H1 (cell line): ENCODE results near the gene ARHGEF2. TPM values are rescaled to one million over a fixed set of nuclear protein-coding genes. Genes with fewer than 3 reads are reported as not detected.

ENCODE experiments used
- CTCF ChIA-PET: fragments of 300-600 bp; sonication (Branson Sonifier 250); formaldehyde crosslinking; loops from one replicate; lab custom pipeline; 2021; ENCODE audit not compliant: partially characterized antibody; lab: Charles Lee
- POLR2A ChIA-PET: fragments of 300-600 bp; sonication (Branson Sonifier 250); formaldehyde crosslinking; loops from one replicate; lab custom pipeline; 2021; ENCODE audit warnings: inconsistent platforms; ENCODE audit not compliant: partially characterized antibody; lab: Charles Lee
- DNase-seq, 2 experiments: peaks; one replicate each; pipeline versions ENCODE4 v3.0.0 to v3.0.0-alpha.2; 2010 to 2022; ENCODE audit warnings: low spot score in 2 of 2, low read depth in 1 of 2, mixed read lengths in 1 of 2
- FAIRE-seq: peaks from 2 replicates; lab custom pipeline; 2011; peaks lifted over from hg19 to GRCh38; lab: Jason Lieb, UNC
- H2AFZ ChIP-seq: 2 replicates; pipeline ENCODE4 v1.8.1; 2012; ENCODE audit warnings: low read length, inconsistent platforms
- H2AK5ac ChIP-seq: 2 replicates; pipeline ENCODE4 v1.6.1; 2013; ENCODE audit warnings: low read depth, low read length
- H2BK120ac ChIP-seq: replicated peaks from 2 replicates; pipeline ENCODE3; 2013; ENCODE audit warnings: low read depth, low read length, inconsistent platforms
- H2BK12ac ChIP-seq: 2 replicates; pipeline ENCODE4 v1.6.1; 2013; ENCODE audit warnings: low read depth, low read length
- H2BK15ac ChIP-seq: 2 replicates; pipeline ENCODE4 v1.6.1; 2013; ENCODE audit warnings: low read length
- H2BK20ac ChIP-seq: 2 replicates; pipeline ENCODE4 v1.6.1; 2013; ENCODE audit warnings: low read length
- H2BK5ac ChIP-seq: 2 replicates; pipeline ENCODE4 v1.6.1; 2013; ENCODE audit warnings: low read depth, low read length
- H3K14ac ChIP-seq: 2 replicates; pipeline ENCODE4 v1.6.1; 2013; ENCODE audit warnings: inconsistent platforms; ENCODE audit not compliant: insufficient read length
- H3K18ac ChIP-seq: 2 replicates; pipeline ENCODE4 v1.6.1; 2013; ENCODE audit warnings: low read length; ENCODE audit errors: extremely low read depth
- H3K23ac ChIP-seq: 2 replicates; pipeline ENCODE4 v1.6.1; 2013; ENCODE audit warnings: inconsistent platforms; ENCODE audit not compliant: insufficient read length
- H3K23me2 ChIP-seq: 2 replicates; pipeline ENCODE4 v1.6.1; 2013; ENCODE audit warnings: low read depth, low read length
- H3K27ac ChIP-seq: 2 replicates; pipeline ENCODE4 v1.6.1; 2011; ENCODE audit warnings: low read depth, low read length, inconsistent platforms
- H3K27me3 ChIP-seq, 4 experiments: replicated peaks in 1 of 4; 1 replicate in 1 of 4; 2 replicates in 3 of 4; pipeline versions ENCODE4 v1.6.1 to v1.8.1; 2011 to 2013; ENCODE audit warnings: low read length in 3 of 4, mild to moderate bottlenecking in 3 of 4, inconsistent platforms in 2 of 4, mixed read lengths in 2 of 4, moderate library complexity in 1 of 4; ENCODE audit not compliant: control insufficient read depth in 3 of 4, insufficient read depth in 3 of 4; ENCODE audit errors: extremely low read depth in 1 of 4
- H3K36me3 ChIP-seq, 4 experiments: 2 replicates each; pipeline versions ENCODE4 v1.6.1 to v1.8.1; 2011 to 2013; ENCODE audit warnings: mild to moderate bottlenecking in 4 of 4, low read length in 3 of 4, moderate library complexity in 2 of 4, control low read depth in 1 of 4, inconsistent platforms in 1 of 4; ENCODE audit not compliant: insufficient read depth in 4 of 4, control insufficient read depth in 2 of 4
- H3K4ac ChIP-seq: replicated peaks from 2 replicates; pipeline ENCODE3; 2013; ENCODE audit warnings: low read length, low read depth, mixed read lengths, inconsistent platforms; ENCODE audit not compliant: insufficient read length
- H3K4me1 ChIP-seq, 4 experiments: replicated peaks in 1 of 4; 1 replicate in 1 of 4; 2 replicates in 3 of 4; pipeline versions ENCODE4 v1.6.1 to v1.8.1; 2011 to 2013; ENCODE audit warnings: low read length in 3 of 4, inconsistent platforms in 2 of 4, mixed read lengths in 1 of 4; ENCODE audit not compliant: insufficient read depth in 4 of 4, control insufficient read depth in 3 of 4
- H3K4me2 ChIP-seq, 2 experiments: 2 replicates each; pipeline versions ENCODE4 v1.6.1 to v1.8.1; 2011 to 2013; ENCODE audit warnings: low read depth in 2 of 2, low read length in 2 of 2, control low read depth in 1 of 2, inconsistent platforms in 1 of 2, mild to moderate bottlenecking in 1 of 2; ENCODE audit not compliant: insufficient read depth in 1 of 2
- H3K4me3 ChIP-seq, 4 experiments: fragments of 200-600, 300-600 bp in 1 of 4; sonication (generic), shearing (Covaris generic), sonication (Bioruptor Twin) in 1 of 4; 2 replicates each; pipeline versions ENCODE4 v1.5.1 to v1.8.1; 2011 to 2016; ENCODE audit warnings: low read length in 4 of 4, low read depth in 3 of 4, control low read depth in 2 of 4, inconsistent platforms in 2 of 4, mild to moderate bottlenecking in 2 of 4, mixed read lengths in 1 of 4, moderate library complexity in 1 of 4; ENCODE audit not compliant: insufficient read depth in 2 of 4; ENCODE audit errors: extremely low read depth in 1 of 4
- H3K56ac ChIP-seq: replicated peaks from 2 replicates; pipeline ENCODE3; 2013; ENCODE audit warnings: low read depth, mild to moderate bottlenecking, mixed read lengths, low read length, inconsistent platforms; ENCODE audit not compliant: insufficient read length
- H3K79me1 ChIP-seq: 2 replicates; pipeline ENCODE4 v1.6.1; 2013; ENCODE audit warnings: low read depth, low read length, control low read depth
- H3K79me2 ChIP-seq, 2 experiments: 2 replicates each; pipeline versions ENCODE4 v1.6.1 to v1.8.1; 2012 to 2013; ENCODE audit warnings: low read length in 2 of 2, mild to moderate bottlenecking in 2 of 2, inconsistent platforms in 1 of 2; ENCODE audit not compliant: insufficient read depth in 2 of 2, control insufficient read depth in 1 of 2
- H3K9ac ChIP-seq, 4 experiments: replicated peaks in 1 of 4; 1 replicate in 1 of 4; 2 replicates in 3 of 4; pipeline versions ENCODE4 v1.6.1 to v1.8.1; 2011 to 2013; ENCODE audit warnings: low read depth in 3 of 4, low read length in 3 of 4, control low read depth in 2 of 4, mild to moderate bottlenecking in 2 of 4, moderate library complexity in 2 of 4, inconsistent platforms in 1 of 4; ENCODE audit errors: extremely low read depth in 1 of 4
- H3K9me3 ChIP-seq, 2 experiments: 2 replicates each; pipeline versions ENCODE4 v1.6.1 to v1.8.1; 2012 to 2013; ENCODE audit warnings: mild to moderate bottlenecking in 2 of 2, moderate library complexity in 2 of 2, control low read depth in 1 of 2, inconsistent platforms in 1 of 2, low read depth in 1 of 2, low read length in 1 of 2, mixed read lengths in 1 of 2; ENCODE audit not compliant: insufficient read depth in 2 of 2
- H4K20me1 ChIP-seq, 2 experiments: replicated peaks in 1 of 2; 2 replicates each; pipeline versions ENCODE3 to v1.8.1; 2011 to 2013; ENCODE audit warnings: inconsistent platforms in 2 of 2, low read length in 2 of 2, mild to moderate bottlenecking in 1 of 2; ENCODE audit not compliant: insufficient read depth in 2 of 2, control insufficient read depth in 1 of 2
- H4K5ac ChIP-seq: 2 replicates; pipeline ENCODE4 v1.6.1; 2013; ENCODE audit warnings: low read length, low read depth, mixed read lengths, inconsistent platforms; ENCODE audit not compliant: insufficient read length
- H4K8ac ChIP-seq: 2 replicates; pipeline ENCODE4 v1.8.0; 2013; ENCODE audit warnings: mild to moderate bottlenecking, moderate library complexity, low read length, inconsistent platforms; ENCODE audit not compliant: insufficient read depth; ENCODE audit errors: extremely low read depth
- H4K91ac ChIP-seq: replicated peaks from 2 replicates; pipeline ENCODE3; 2013; ENCODE audit warnings: low read length, mixed read lengths, inconsistent platforms; ENCODE audit not compliant: insufficient read length
- WGBS, 2 experiments: shearing (Covaris generic) in 1 of 2; methylation state at CpG; one replicate each; pipeline versions ENCODE4 v1.1.6 to v1.1.7; 2013 to 2015; ENCODE audit warnings: low lambda C conversion rate in 2 of 2, mixed read lengths in 2 of 2, inconsistent platforms in 1 of 2, low coverage in 1 of 2, missing lambda C conversion rate in 1 of 2; ENCODE audit not compliant: insufficient replicate concordance in 2 of 2, insufficient coverage in 1 of 2, insufficient read length in 1 of 2; ENCODE audit errors: extremely low coverage in 1 of 2, missing lambda C conversion rate in 1 of 2; 5-methylcytosine and 5-hydroxymethylcytosine counted together
- polyA plus RNA-seq, 7 experiments: library from polyadenylated mRNA; depleted of rRNA in 3 of 7; stranded (reverse) in 5 of 7; unstranded in 2 of 7; fragments of >200 nt in 5 of 7; fragments of 200-250 nt in 2 of 7; gene quantifications; 1 replicate in 5 of 7; 2 replicates in 1 of 7; 4 replicates in 1 of 7; pipeline versions ENCODE4 v1.2.1 to v1.2.3, GENCODE V29; 2011 to 2013; ENCODE audit warnings: missing spikeins in 2 of 7, mixed read lengths in 2 of 7
- total RNA-seq: library from RNA; stranded (reverse); fragmentation: NEBNext Ultra II Directional; extraction: Animal tissue kit (Norgen Biotek cat#: 25700); gene quantifications from 2 replicates; pipeline ENCODE4 v1.2.1, GENCODE V29; 2021

The ARHGEF2 gene
- total and polyA plus RNA-seq, 2 of the 8 experiments (the other 6 are each of a cell fraction or from before 2014, with no cell fraction given), result 42.7 to 80.5 TPM

DNA sequence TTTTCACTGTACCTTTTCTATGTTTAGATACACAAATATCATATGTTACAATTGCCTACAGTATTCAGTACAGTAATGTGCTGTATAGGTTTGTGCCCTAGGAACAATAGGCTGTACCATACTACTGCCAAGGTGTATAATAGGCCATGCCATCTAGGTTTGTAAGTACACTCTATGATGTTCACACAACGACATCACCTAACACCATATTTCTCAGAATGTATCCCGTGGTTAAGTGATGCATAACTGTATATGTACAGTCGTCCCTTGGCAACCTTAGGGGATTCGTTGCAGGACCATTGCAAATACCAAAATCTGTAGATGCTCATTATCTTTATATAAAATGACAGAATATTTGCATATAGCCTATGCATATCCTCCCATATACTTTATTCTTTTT lies 48.2 kb upstream of the ARHGEF2 start:
- no peak overlapping the region for H3K4me2 ChIP-seq
- 89% methylated on average over 4 of the region's 4 CpGs; no CpG with 5 or more reads in 1 of the 2 experiments for WGBS, 2 experiments
- POLR2A ChIA-PET, result no interaction called here
- no peak for FAIRE-seq
- no peak for DNase-seq
- no peak overlapping the region for H3K4ac ChIP-seq
- no peak overlapping the region for H3K27ac ChIP-seq
- no peak overlapping the region for H3K18ac ChIP-seq
- H2BK120ac ChIP-seq, result no peak overlapping the region
- H2AFZ ChIP-seq, result no peak overlapping the region
- peaks cover 0 to 4% (median under 1%) of the 10 kb centered on the region in 4 experiments; a peak in 1 of 7 replicates for H3K27me3 ChIP-seq
- CTCF ChIA-PET, result interaction anchor here (1.0 to 2.2 kb wide), 10 partner anchors 9 to 167 kb away, joined by 3 to 19 read pairs (median 6); partner anchors contain the start of gene SLC25A44
- no peaks in the 10 kb centered on the region for H3K79me1 ChIP-seq
- no peak overlapping the region for H3K9ac ChIP-seq
- no peaks in the 10 kb centered on the region for H3K36me3 ChIP-seq
- H2BK5ac ChIP-seq, result no peak overlapping the region
- no peaks in the 10 kb centered on the region for H3K23me2 ChIP-seq
- H3K9me3 ChIP-seq, result no peaks in the 10 kb centered on the region
- no peak overlapping the region for H4K91ac ChIP-seq
- no peak overlapping the region for H3K56ac ChIP-seq
- no peak overlapping the region for H4K5ac ChIP-seq
- H3K4me3 ChIP-seq, result no peak overlapping the region
- peaks cover 0 to 2% of the 10 kb centered on the region in 2 experiments for H4K20me1 ChIP-seq
- no peak overlapping the region for H2BK15ac ChIP-seq
- H4K8ac ChIP-seq, result no peak overlapping the region
- no peak overlapping the region for H3K23ac ChIP-seq
- H2BK20ac ChIP-seq, result no peak overlapping the region
- H3K14ac ChIP-seq, result no peak overlapping the region
- H3K79me2 ChIP-seq, result no peaks in the 10 kb centered on the region
- H2BK12ac ChIP-seq, result no peak overlapping the region
- peaks cover 0 to 3% (median 0%) of the 10 kb centered on the region in 4 experiments; a peak in 3 of 7 replicates for H3K4me1 ChIP-seq
- no peak overlapping the region for H2AK5ac ChIP-seq
